HuH-7.5 (cell line): ENCODE measurements around the gene CD52.

Experiments
- DNase-seq: peaks from one replicate; pipeline ENCODE4 v3.0.0; 2011; ENCODE audit warnings: low spot score

The CD52 gene

GRCh38 chr1:26317612-26318337 lies at the start of gene CD52:
CD52 (plus strand) TSS chr1:26317958; CDS start chr1:26318018, 60 bp downstream.
- DNase-seq: no peak

DNA sequence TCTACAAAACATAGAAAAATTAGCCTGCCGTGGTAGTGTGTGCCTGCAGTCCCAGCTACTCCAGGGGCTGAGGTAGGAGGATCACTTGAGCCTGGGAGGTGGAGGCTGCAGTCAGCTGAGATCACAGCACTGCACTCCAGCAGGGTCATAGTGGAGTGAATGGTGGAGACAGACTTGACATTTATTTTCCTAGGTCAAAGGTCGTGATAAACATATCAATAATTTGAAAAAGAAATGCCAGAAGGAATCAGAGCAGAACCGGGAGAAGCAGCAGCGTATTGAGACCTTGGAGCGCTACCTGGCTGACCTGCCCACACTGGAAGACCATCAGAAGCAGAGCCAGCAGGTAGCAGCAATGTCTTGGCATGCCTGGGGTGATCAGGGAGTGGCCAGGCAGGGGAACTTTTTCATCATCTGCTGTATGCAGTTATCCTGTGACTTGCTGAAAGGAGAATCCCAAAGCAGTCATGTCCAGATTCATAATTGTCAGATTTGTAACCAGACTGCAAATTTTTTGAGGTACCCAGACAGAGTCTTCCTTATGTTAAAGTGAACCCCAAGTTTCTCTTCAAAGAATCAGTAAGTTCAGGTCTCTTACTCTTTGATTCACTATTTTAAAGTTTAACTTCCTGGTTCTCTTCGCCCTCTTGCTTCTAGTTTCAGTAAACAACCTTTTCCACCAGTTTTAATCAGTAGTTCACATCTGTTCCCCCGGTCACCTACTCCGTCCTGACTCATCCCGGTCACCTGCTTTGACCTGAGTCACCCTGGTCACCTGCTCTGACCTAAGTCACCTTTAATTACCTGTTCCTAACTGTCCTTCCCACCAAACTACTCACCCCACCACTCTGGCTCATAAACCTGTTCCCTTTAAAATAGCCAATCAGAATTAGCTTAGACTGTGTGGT lies 49.2 kb upstream of the CD52 start:
- no peak for DNase-seq

- no peak for DNase-seq
Measured at GRCh38 chr1:26269198-26269550, 48.6 kb upstream of the CD52 start.

DNA sequence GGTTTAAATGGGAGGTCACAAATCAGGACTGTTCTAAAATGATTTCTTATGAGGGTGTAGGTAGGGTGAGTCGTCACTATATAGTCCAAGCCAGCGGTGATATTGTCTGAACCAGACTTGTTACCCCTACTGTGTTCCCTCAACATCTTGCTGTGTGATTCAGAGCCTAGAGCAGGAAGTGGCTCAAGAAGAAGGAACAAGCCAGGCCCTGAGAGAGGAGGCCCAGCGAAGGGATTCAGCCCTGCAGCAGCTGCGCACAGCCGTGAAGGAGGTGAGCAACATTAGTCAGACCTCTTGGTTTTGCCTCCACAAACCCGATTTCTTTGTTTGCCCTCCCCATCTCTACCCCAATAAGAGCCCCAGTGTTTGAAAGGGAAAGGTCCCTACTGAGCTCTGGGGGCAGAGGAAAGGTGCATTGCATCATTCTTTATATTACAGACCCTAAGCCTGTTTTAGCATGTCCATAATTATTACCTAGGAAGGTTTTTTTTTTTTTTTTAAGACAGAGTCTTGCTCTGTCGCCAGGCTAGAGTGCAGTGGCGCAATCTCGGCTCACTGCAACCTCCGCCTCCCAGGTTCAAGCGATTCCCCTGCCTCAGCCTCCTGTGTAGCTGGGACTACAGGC lies 42.8 kb upstream of the CD52 start:
- no peak for DNase-seq

- no peak for DNase-seq
Measured at GRCh38 chr1:26275580-26276431, 42.0 kb upstream of the CD52 start.

DNA sequence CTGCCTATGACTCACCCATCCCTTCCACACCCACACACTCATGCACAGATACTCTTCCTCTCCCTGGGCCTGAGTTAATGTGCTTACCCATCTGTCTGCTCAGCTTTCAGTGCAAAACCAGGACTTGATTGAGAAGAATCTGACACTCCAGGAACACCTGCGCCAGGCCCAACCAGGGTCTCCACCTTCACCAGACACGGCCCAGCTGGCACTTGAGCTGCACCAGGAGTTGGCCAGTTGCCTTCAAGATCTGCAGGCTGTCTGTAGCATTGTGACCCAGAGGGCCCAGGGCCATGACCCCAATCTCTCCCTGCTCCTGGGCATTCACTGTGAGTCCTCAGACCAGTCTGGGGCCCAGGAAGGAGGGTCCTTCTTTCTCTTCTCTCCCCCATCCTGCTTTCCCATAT lies 41.3 kb upstream of the CD52 start:
- no peak for DNase-seq

DNA sequence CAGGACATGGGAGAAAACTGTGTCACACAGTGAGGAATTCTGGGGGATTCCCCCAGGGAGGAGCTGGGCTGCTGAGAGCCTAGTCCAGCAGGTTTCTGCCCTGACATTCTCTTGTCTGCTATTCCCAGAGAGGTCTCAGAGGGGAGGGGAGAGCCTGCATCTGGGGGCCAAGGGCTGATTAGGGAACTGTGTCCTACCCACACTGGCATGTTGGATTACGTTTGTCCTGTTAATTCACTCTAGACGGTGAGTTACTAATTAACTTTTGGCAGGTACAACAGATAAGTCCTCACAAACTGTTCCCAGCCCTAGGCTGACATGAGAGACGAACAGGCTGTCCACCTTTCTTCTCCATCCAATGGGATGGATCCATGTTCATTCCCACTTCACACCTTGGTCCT lies 40.5 kb upstream of the CD52 start:
- no peak for DNase-seq

DNA sequence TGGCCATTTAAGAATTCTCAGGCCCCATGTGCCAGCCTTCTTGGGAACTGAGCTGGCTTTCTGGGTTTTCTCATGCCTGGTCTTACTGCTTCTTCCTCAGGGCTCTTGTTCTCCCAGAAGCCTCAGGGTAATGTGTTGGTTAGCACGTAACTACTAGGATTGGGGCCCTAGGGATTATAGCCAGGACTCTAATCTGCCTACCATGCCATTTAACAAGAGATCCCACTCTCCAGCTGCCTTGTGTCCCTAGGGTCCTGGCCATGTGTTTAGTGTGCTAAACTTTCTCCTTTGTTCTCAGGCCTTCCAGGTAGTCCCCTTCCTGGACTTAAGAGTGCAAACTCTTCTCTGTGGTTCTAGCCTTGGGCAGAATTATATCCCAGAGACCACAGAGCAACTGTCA lies 40.0 kb upstream of the CD52 start:
- no peak for DNase-seq

DNA sequence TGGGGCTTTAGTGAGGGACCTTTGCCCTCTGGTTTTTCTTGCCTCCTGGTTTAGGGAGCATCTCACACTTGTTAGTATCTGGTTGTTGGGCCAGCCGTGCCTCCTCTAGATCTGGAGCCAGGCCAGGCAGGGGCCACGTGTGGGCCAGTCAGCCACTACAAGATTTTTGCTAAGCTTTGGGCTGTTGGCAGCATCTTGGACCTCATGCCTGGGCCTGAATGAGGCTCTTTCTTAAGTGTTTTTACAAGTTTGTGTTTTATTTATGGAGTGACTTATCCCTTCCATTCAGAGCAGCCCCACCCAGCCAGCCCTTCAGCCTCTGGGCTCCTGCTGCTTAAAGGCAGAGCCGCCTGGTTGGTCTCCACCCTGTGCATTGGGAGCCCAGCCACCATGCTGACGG lies 39.5 kb upstream of the CD52 start:
- DNase-seq: no peak

DNA sequence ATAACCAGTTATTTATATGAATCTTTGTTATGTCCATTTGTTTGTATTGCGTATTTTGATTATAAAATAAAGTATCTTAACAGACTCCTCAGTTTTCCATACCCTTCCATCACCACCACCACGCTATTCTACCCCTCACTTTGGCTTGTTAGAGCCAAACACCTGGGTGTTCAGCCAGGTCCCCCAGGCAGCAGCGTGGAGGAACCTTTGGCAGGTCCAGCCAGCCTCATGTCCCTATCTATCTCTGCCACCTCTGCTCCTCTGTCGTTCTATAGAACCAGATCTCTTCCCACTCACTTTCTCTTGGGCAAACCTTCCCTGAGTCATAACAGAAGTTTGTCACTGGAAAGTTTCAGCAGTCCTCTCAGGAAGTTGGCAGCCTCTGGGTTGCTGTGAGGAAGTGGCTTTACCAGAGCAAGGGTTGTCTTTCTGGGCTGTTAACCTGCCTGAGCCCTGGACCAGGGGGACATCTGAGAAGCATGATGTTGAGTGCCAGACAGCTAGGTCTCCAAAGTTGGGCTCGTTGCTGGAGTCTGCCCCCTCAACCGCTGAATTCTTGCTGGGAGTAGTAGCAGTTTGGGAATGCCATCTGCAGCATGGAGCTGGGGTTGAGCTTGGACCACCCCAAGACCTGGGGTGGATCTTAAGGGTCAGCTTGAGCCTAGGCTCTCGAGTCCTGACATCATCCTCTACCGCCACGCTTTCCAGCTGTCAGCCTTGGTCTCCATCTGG lies 38.9 kb upstream of the CD52 start:
- no peak for DNase-seq

- peak; percentile 91 for DNase-seq
Measured at GRCh38 chr1:26279456-26280332, 38.1 kb upstream of the CD52 start, which contains the start of gene SH3BGRL3. SH3BGRL3 (plus strand) TSS chr1:26280086; CDS start chr1:26280156, 70 bp downstream.

DNA sequence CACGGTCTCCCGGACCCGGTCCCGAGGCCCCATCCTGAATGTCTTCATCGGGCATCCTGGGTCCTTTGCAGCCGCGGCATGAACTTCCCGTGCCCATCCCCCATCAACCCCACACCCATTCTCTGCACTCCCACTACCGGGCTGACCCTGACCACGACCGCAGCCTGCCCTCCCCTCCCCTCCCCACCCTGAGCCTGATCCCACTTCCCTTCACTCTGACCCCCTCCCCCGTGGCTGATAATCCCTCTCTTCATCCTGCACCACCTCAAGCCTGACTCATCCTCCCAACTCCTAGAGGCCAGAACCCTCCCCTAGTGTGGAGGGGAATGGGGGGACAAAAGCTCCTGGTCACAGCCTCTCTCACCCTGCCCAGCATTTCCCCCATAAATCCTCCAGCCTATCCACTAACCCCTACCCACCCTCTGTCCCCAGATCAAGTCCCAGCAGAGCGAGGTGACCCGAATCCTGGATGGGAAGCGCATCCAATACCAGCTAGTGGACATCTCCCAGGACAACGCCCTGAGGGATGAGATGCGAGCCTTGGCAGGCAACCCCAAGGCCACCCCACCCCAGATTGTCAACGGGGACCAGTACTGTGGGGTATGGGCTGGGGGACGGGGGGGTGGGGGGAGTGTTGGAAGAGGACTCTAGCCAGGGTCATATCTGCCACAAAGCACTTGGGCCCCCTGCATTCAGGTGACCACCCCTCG lies 37.3 kb upstream of the CD52 start:
- peak; percentile 68 for DNase-seq

DNA sequence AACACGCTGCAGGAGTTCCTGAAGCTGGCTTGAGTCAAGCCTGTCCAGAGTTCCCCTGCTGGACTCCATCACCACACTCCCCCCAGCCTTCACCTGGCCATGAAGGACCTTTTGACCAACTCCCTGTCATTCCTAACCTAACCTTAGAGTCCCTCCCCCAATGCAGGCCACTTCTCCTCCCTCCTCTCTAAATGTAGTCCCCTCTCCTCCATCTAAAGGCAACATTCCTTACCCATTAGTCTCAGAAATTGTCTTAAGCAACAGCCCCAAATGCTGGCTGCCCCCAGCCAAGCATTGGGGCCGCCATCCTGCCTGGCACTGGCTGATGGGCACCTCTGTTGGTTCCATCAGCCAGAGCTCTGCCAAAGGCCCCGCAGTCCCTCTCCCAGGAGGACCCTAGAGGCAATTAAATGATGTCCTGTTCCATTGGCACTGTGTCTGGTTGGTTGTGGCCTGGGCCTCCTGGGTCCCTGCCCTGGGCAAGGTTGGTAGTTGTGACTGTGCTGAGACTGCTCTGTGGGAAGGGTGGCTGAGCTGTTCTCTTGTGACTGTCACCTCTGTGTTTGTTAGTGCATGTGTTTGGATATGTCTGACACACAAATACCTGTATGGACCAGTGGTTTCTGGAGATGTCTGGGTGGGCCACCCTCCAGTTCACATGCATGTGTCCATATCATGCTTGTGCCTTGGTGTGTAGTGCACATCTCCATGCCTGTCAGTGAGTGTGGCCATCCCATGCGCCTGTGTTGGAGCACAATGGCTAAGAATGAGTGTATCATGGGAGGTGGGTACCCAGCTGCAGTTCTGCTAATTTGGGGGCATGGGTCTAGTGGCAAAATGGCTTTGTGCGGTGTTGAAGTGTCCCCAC lies 36.4 kb upstream of the CD52 start:
- DNase-seq: no peak

- DNase-seq: no peak
Measured at GRCh38 chr1:26281971-26282370, 35.8 kb upstream of the CD52 start.

- no peak for DNase-seq
Measured at GRCh38 chr1:26282401-26282918, 35.3 kb upstream of the CD52 start.

- DNase-seq: no peak
Measured at GRCh38 chr1:26283279-26283853, 34.4 kb upstream of the CD52 start.

- DNase-seq: no peak
Measured at GRCh38 chr1:26283871-26284596, 33.7 kb upstream of the CD52 start.
